ENCODE data around the gene DBNDD1.

DBNDD1 gene

DNA sequence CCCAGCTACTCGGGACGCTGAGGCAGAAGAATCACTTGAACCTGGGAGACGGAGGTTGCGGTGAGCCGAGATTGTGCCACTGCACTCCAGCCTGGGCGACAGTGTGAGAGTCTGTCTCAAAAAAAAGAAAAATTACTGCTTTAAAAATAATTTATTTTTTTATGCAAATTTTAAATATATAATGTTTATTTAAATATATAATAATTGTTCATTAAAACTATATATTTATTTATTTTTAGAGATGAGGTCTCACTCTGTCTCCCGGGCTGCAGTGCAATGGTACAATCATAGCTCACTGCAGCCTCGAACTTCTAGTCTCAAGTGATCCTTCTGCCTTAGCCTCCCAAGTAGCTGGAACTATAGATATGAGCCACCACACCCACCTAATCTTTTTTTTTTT is 15.2 kb upstream of the DBNDD1 start:
- peak; percentile 24 for DNase-seq

DNA sequence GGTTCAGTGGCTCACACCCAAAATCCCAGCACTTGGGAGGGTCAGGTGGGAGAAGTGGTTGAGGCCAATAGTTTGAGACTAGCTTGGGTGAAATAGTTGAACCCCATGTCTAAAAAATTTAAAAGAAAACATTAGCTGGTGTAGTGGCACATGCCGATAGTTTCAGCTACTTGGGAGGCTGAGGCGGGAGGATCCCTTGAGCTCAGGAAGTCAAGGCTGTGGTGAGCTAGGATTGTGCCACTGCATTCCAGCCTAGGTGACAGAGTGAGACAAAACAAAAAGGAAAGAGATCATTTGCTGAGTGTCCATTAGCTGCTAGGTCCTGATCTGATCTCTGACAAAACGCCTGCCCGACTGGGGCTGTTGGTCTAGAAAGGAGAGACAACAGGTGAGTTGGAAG is 14.1 kb upstream of the DBNDD1 start:
- no peak for DNase-seq

DNA sequence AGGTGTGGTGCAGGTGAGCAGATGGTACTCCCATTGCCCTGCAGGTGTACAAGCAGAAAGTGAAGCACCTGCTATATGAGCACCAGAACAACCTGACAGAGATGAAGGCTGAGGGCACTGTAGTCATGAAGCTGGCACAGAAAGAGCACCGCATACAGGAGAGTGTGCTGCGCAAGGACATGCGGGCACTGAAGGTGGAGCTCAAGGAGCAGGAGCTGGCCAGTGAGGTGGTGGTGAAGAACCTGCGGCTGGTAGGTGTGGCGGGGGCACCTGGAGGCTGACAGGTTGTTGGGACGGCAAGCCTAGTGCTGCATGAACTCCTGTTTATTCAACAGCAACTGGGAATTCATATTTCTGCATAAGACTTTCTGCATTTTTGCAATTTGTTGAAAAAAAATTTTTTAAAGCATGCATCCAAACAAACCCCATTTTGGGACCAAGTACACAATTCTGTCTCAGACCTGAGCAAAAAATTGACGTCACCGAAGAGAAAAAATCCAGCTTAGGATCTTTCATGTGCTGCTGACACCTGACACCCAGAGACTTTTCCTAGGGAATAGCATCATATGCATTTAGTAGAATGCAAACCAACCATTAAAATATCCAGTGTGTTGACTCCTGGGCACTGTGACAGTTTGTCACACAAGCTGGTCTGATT is 13.5 kb upstream of the DBNDD1 start:
- no peak for DNase-seq

DNA sequence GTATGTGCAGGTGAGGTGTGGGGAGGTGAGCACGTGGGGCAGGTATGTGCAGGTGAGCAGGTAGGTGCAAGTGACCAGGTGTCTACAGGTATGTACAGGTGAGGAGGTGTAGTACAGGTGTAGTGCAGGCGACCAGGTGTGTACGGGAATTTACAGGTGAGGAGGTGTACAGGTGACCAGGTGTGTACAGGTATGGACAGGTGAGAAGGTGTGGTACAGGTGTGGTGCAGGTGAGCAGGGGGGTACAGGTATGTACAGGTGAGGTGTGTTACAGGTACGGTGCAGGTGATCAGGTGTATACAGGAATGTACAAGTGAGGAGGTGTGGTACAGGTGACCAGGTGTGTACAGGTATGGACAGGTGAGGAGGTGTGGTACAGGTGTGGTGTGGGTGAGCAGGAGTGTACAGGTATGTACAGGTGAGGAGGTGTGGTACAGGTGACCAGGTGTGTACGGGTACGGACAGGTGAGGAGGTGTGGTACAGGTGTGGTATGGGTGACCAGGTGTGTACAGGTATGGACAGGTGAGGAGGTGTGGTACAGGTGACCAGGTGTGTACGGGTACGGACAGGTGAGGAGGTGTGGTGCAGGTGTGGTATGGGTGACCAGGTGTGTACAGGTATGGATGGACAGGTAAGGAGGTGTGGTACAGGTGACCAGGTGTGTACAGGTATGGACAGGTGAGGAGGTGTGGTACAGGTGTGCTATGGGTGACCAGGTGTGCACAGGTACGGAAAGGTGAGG is 12.8 kb upstream of the DBNDD1 start:
- no peak for DNase-seq

DNA sequence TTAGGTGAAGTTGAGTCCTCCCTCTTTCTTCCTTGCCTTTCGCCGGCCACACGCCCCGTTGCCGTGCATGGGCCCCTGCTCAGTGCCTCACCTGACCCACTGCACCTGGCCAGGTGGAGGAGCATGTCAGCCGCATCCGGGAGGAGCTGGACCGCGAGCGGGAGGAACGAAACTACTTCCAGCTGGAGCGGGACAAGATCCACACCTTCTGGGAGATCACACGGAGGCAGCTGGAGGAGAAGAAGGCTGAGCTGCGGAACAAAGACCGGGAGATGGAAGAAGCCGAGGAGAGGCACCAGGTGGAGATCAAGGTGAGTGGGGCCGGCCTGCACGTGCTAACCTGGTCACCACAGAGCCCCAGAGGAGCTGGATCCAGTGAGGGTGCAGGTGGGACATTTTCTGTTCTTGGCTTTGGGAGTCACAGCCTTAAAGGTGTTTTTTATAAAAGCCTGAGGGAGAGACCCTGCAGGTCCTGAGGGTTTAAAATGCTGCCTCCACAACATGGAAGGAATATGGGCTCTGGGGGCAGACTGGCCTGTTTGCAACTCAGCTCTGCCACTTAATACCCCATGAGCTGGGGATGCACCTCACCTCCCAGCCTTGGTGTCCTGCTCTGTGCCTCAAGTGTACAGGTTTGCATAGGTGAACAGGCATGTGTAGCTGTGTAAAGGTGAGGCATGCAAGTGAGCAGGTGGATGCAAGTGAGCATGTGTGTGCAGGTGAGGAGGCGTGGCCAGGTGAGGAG is 12.1 kb upstream of the DBNDD1 start:
- DNase-seq, result peak; percentile 13

DNA sequence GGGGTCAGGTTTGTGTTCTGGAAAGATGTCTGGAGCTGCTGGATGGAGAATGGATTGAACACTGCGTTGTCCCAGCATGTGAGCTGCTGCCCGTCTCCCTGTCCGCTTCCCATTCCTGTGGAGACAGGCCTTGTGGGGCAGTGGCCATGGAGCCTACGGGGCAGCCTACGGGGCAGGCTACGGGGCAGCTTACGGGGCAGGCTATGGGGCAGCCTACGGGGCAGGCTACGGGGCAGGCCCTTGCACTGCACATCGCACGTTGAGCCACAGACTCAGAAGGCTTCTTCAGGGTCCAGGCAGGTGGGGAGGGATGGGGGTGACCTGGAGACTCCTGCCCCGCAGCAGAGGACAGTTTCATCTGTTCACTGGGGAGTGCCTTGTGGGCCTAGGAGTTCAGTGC is 9.7 kb upstream of the DBNDD1 start:
- DNase-seq, result no peak

DNA sequence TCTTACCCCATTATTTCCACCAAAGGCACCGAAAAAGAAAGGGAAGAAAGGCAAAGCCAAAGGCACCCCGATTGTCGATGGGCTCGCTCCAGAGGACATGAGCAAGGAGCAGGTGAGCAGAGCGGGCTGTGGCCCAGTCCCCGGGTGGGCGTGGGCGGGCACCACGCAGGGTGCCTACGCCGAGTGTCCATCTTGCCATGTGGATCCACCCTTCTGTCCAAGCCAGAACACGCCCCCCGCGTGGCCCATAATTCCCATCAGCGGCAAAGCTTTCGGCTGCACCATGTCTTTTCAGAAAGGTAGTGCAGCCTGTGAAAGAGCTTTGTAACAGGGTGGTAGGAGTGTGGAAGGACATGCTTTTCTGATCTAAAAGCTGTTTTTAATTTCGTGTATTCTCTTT is 8.4 kb upstream of the DBNDD1 start:
- no peak for DNase-seq

DNA sequence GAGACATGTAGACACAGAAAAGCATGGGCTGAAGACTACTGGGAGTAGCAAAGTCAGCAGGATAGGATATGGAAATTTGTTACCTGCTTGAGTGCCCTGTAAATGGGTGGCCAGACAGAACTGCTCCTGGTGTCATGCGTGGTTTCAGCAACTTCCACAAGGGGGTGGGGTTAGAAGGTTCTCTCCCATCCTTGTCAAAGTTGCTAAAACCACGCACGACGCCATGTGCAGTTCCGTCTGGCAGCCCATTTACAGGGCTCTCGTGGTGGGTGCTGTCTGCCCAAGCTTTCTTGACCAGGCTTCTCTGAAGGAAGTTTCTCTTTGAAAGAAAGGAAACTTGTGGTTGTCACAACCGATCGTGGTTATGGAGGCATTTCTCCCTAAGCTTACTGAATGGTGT is 6.9 kb upstream of the DBNDD1 start:
- DNase-seq, result no peak

DNA sequence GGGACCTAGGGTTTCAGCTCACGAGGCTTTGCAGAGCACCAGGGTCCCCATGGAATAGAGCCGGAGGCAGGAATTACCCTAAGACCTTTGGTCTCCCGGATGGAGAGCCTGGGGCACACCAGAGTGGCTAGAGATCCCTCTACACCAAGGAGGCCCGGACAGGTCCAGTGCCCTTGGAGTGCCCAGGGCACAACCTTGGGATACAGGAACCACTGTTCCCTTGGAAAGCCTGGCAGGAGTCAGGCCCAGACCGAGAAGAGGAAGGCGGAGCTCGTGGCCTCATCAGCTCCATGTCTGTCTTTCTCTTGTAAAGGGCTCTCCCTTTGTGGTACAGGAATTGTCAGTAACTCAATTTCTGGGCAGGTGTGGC is 3.8 kb upstream of the DBNDD1 start:
- DNase-seq, result no peak

DNA sequence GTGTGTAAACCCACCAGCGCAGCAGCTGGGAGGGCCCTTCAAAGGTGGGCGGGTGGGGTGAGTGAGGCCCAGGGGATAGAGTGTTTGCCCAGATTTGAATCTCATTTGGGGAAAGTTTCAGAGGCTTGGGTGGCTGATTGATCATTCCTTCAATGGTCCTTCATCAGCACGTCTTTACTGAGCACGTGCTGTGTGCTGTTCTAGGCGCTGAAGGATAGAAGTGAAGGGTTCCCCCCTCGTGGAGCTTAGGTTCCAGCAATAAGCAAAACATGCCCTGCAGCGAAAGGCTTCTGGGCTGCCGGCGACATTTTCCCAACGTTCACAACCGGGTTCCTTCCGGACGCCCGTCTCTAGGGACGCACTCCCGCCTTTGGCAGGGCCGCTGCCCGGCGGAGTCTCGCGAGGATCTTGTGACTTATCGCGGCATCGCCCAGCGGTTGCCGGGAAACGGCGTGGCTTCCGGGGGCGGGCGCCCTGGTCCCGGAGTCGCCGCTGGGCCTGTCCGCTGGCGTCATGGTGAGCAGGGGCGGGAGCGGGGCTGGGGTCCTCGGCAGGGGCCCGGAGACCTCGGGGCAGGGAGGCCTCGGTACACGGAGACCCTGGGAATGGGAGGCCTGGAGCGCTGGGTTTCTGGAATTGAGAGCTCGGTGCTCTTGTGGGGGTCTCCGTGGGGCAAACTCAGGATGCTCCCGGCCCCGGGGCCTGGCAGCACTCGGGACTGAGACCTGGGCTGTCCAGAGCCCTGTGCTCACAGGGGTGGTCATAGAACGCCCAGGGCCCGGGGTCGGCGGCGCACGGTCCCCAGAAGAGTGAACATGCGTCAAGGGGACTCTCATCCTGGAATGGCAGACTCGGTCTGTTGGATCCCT is 3.2 kb upstream of the DBNDD1 start:
- peak; percentile 89 for DNase-seq

DNA sequence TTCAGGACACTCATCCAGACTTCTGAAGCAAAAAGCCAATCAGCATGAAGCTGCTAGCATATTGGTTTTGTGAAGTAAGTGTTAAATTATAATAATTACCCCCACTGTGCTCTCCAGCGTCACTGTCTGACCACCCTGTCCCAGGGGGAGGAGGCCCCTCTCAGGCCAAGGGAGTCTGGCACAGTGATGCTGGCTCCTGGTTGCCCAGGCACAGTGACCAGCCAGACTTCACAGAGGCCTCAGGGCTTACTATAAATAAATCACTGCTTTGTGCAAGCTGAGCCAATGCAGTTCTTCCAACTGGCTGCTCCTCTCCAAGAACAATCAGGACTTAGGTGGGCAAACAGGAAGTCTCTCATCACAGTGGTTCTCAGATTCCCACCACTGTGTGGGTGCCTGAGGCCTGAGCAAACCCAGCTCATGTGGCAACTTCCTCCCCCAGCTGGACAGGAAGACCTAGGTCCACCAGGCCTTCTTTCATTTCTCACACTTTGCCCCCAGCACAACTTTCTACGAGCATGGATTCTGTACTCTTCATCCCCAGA is 1.7 kb upstream of the DBNDD1 start:
- no peak for DNase-seq

DNA sequence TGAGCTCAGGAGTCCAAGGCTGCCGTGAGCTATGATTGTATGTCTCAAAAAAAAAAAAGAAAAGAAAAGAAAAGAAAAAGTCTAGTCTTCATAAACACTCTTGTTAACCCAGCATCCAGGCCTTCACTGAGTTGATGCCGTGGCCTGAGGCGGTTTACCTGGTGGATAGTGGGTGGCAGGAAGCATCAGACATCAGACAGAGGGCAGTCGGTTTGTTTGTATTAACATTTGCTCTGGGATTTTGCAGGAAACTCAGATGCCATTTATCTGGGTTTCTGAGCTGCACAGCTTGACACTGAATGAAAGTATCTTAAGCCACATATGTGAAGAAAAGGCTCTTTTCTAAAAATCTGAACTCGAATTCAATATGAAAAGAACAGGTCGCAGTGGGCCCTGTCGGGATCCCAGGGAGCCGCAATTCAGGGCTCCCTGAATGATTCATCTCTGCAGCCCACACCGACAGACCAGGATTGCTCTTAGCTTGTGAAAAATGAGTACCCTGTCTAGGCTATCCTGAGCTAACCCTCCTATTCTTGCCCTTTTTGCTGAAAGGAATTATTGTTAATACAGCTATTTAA is 1.1 kb upstream of the DBNDD1 start:
- DNase-seq, result no peak

DNA sequence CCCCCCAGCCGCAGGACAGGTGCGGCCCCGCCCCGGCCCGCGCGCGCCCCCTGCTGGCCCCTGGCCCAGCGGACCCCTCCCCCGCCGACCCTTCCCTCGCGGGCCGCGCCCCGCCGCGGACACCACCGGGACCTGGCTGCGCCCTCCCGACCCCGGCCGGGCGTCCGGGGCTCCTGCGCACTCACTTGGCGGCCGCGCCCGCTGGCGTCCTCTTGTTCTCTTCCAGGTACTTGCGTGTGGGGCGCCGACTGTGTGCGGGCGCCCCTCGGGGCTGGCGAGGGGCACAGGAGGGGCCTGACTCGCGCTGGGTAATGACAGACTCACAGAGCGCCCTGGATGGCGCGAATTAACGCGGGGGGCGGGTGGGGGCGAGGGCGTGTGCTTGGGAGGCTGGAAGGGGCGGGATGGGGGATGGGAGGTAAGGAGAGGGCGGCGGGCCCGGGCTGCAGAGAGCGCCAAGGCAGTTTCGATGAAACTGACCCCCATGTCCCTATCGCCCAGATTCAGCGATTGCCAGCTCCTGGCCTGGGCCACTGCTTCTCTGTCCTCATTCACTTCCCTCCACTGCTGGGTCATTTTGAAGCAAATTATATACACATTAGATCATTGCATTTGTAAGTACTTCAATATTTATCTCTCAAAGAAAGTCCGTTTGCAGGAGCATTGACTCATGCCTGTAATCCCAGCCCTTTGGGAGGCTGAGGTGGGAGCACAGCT is 445 bp upstream of the DBNDD1 start:
- no peak for DNase-seq

DNA sequence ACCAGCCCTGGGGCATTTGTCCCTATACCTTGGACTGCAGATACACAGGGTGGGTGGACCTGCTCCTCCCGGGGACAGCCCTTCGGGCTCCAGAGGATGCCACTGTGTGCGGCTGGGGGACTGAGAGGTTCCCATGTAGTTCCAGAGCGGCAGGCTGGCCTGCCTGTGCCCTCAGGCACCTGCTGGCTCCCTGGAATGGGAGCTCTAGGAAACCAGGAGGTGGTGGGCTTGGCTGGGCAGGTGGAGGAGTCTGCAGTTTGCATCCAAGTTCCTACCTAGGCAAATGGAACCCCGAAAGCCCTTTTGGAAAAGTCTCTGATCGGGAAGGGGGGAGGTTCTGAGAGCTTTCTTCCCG is 982 bp downstream of the DBNDD1 start:
- DNase-seq, result no peak

DNA sequence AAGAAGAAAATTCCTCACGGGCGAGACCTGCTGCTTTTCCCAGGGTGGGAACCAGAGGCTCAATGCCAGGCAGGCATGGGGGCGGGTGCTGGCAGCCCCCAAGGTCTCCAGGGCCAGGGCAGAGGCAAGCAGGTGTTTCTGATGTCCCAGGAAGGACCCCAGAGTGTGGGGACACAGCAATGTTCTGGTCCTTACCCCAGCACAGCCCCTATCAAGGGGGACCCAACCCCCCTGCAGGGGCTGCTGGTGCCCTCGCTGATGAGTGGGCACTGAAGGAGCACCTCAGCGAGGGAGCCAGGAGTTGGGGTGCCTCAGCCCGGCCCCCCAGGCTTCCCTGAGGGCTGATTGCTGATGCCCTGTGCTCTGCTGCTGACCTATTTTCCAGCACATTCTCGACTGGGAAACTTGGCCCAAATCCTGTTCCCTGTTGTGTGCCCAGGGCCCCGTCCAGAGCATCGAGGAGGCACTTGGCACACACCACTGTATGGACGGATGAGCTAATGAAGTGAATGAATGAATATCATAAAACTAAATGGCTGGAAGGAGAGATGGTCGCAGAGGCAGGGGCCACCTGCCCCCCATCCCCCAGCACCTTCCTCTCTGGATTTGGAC is 2.8 kb downstream of the DBNDD1 start:
- no peak for DNase-seq

DNA sequence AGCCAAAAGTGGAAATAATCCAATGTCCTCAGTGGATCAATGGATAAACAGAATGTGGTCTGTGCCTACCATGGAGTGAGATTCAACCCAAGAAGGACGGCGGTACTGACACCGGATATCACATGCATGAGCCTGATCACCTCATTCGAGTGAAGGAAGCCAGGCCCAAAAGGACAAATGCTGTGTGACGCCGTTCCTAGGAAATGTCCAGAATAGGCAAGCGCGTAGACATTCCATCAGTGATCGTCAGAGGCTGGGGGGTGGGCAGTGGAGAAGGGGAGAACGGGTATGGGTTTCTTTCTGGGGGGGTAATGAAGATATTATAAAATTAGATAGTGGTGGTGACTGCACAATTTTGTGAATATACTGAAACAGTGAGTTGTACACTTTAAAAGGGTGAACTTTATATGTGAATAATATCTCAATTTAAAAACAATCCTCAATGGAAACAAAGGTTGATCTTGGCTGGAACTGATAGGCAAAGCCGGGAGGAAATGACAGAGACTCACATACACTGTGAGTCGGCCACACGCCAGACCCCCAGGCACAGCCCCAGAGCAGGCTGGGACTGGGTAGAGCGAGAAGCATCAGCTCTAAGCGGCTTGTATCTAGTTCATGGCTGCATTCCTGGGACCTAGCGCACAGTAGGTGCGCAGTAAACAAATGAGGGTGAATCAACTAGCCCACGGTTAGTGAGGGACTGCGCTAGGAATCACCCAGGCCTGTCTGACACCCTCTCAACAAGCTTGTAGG is 3.5 kb downstream of the DBNDD1 start:
- no peak for DNase-seq

DNA sequence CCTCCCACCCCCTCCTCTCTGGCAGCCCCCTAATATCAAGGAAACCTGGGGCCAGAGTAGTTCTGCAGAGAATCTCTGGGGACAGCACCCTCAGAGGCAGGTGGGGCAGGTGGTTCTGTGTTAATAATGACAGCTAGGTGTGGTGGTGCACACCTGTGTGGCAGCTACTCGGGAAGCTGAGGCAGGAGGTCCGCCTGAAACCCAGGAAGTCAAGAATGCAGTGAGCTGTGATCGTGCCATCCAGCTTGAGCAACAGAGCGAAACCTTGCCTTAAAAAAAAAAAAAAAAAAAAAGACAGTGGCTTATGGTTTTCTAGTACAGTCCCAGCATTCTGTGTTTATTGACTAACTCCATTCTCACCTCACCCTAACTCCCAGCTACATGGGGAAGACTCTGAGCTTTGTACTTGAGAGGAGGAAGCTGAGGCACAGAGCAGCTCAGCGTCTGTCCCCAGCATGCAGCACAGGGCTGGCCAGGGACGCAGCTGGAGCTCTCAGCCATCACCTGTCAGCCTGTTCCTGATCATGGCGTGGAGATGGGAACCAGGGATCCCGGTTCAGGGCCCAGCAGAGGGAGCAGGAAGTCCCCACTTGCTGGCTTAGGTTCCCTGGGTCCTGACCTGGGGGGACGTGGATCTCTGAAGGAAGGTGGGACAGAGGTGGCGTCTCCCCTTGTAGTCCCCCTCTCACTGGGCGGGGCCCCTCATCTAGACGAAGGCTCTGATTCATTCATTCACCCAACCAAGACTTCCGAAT is 6.1 kb downstream of the DBNDD1 start:
- no peak for DNase-seq

DNA sequence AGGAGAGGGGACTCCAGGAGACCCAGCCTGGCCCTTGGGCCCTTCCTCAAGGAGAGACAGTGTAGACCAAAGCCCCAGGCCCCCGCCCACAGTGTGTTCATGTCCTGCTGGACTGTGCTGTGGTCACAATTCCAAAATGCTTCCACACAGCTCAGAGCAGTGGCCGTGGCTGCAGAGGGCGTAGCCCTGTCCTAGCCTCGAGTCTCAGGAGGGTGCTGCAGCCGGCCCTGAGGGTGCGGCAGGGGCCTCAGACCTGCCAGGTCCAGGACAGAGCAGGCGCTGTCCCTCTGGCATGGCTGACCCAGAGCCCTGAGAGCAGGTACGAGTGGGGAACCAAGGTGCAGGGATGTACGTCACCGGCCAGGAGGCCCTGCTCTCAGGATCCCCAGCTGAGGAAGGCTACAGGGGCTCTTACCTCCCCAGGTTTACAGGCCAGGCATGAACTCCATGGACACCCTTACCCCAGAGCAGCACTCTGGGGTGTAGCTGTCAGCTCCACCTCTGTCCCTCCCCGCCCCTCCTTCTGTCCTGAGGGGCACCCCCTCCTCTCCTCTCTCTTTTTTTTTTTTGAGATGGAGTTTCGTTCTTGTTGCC is 7.3 kb downstream of the DBNDD1 start:
- DNase-seq, result no peak

DNA sequence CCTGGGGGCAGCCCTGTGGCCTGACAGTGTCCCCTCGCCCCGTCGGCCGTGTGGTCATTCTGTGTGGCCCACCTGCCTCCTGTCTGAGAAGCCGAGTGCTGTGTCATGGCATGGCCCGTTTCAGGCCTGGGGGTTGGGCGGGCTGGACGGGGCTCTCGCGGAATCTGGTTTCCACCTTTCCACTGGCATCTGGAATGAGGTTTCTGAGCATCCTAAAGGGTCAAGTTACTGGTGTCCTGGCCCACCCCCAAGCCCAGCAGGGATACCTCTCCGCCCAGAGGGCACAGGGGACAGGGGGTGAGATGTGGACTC is 7.8 kb downstream of the DBNDD1 start:
- no peak for DNase-seq
